ENCODE results near the gene PLK5. TPM values are rescaled to one million over a fixed set of nuclear protein-coding genes. Genes with fewer than 3 reads are reported as not detected.

Gene PLK5
- total and polyA plus RNA-seq, 2 donors (not counting 1 experiment from before 2014, with no cell fraction given): not detected

GRCh38 chr19:1509602-1510441, 14.1 kb upstream of the PLK5 start:
- Histone ChIP-seq H3K4me1 (ENCODE audit: control insufficient read depth, extremely low read depth, insufficient read depth, low read length) (no peaks in the 10 kb centered on the region), H2AFZ (ENCODE audit: low read length) (no peak overlapping the region), H3K4me3 (replicated peaks in 1 of 4; ENCODE audit: control extremely low read depth in 1 of 4, insufficient read depth in 1 of 4, low read depth in 3 of 4, low read length in 4 of 4) (no peak overlapping the region), H3K79me2 (ENCODE audit: control insufficient read depth, insufficient read depth, low read length) (no peaks in the 10 kb centered on the region), H3K9ac (ENCODE audit: insufficient read depth, low read length) (no peak overlapping the region), H3K36me3 (ENCODE audit: control insufficient read depth, insufficient read depth, low read length) (no peaks in the 10 kb centered on the region), H4K20me1 (ENCODE audit: control insufficient read depth, extremely low read depth, insufficient read depth, low read length) (no peaks in the 10 kb centered on the region), H3K4me2 (ENCODE audit: extremely low read depth, insufficient read depth, low read length) (no peak overlapping the region), H3K9me3 (ENCODE audit: control insufficient read depth, insufficient read depth, low read depth, low read length) (no peaks in the 10 kb centered on the region), H3K27me3 (ENCODE audit: control insufficient read depth, insufficient read depth, low read length) (peaks cover 2% of the 10 kb centered on the region), H3K27ac (ENCODE audit: insufficient read depth, low read length) (no peak overlapping the region)
- no peak for TF ChIP-seq CTCF (conservative IDR thresholded peaks at IDR 0.05 in 1 of 2, IDR thresholded peaks at IDR 0.05 in 1 of 2; ENCODE audit: low read depth in 1 of 2, low read length in 2 of 2)
- TF ChIP-seq EZH2 (IDR thresholded peaks at IDR 0.05; ENCODE audit: low read length, missing control alignments): no peak
- DNase-seq (ENCODE audit: low read depth in 2 of 2): no peak

DNA sequence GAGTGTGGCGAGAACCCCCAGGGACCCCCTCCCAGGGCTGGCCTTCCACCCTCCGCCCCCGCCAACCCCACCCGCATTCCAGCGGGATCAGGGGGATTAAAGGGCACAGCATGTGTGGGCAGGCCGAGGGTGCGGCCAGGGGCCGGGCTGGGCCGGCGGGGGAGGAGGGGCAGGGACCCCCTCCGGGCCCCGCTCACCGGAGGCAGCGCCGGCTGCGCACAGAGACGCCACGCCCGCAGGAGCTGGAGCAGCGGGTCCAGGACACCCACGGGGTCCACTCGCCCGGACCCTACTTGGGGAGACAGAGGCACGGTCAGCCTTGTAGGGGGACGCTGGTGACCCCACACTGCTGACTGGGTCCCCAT, 13.5 kb upstream of the PLK5 start:
- H3K27me3 ChIP-seq (ENCODE audit: control insufficient read depth, insufficient read depth, low read length): no peaks in the 10 kb centered on the region

GRCh38 chr19:1510807-1511206, 13.1 kb upstream of the PLK5 start:
- no peak overlapping the region for H2AFZ ChIP-seq (ENCODE audit: low read length)
- no peak for TF ChIP-seq CTCF (conservative IDR thresholded peaks at IDR 0.05 in 1 of 2, IDR thresholded peaks at IDR 0.05 in 1 of 2; ENCODE audit: low read depth in 1 of 2, low read length in 2 of 2)
- no peak for TF ChIP-seq EZH2 (IDR thresholded peaks at IDR 0.05; ENCODE audit: low read length, missing control alignments)

More for the DNA sequence above, 13.5 kb upstream of the PLK5 start:
- Histone ChIP-seq H3K27ac (ENCODE audit: insufficient read depth, low read length) (no peak overlapping the region), H4K20me1 (ENCODE audit: control insufficient read depth, extremely low read depth, insufficient read depth, low read length) (no peaks in the 10 kb centered on the region), H2AFZ (ENCODE audit: low read length) (no peak overlapping the region), H3K4me2 (ENCODE audit: extremely low read depth, insufficient read depth, low read length) (no peak overlapping the region), H3K4me3 (replicated peaks in 1 of 4; ENCODE audit: control extremely low read depth in 1 of 4, insufficient read depth in 1 of 4, low read depth in 3 of 4, low read length in 4 of 4) (no peak overlapping the region), H3K36me3 (ENCODE audit: control insufficient read depth, insufficient read depth, low read length) (no peaks in the 10 kb centered on the region), H3K9ac (ENCODE audit: insufficient read depth, low read length) (no peak overlapping the region), H3K9me3 (ENCODE audit: control insufficient read depth, insufficient read depth, low read depth, low read length) (no peaks in the 10 kb centered on the region), H3K79me2 (ENCODE audit: control insufficient read depth, insufficient read depth, low read length) (no peaks in the 10 kb centered on the region), H3K4me1 (ENCODE audit: control insufficient read depth, extremely low read depth, insufficient read depth, low read length) (no peaks in the 10 kb centered on the region)
- TF ChIP-seq EZH2 (IDR thresholded peaks at IDR 0.05; ENCODE audit: low read length, missing control alignments): no peak
- no peak for TF ChIP-seq CTCF (conservative IDR thresholded peaks at IDR 0.05 in 1 of 2, IDR thresholded peaks at IDR 0.05 in 1 of 2; ENCODE audit: low read depth in 1 of 2, low read length in 2 of 2)
- no peak for DNase-seq (ENCODE audit: low read depth in 2 of 2)

More at GRCh38 chr19:1510807-1511206, 13.1 kb upstream of the PLK5 start:
- H4K20me1 ChIP-seq (ENCODE audit: control insufficient read depth, extremely low read depth, insufficient read depth, low read length): no peaks in the 10 kb centered on the region
- no peaks in the 10 kb centered on the region for H3K4me1 ChIP-seq (ENCODE audit: control insufficient read depth, extremely low read depth, insufficient read depth, low read length)
- no peak overlapping the region for H3K27ac ChIP-seq (ENCODE audit: insufficient read depth, low read length)
- no peaks in the 10 kb centered on the region for H3K27me3 ChIP-seq (ENCODE audit: control insufficient read depth, insufficient read depth, low read length)
- H3K9ac ChIP-seq (ENCODE audit: insufficient read depth, low read length): no peak overlapping the region
- H3K36me3 ChIP-seq (ENCODE audit: control insufficient read depth, insufficient read depth, low read length): no peaks in the 10 kb centered on the region
- no peak for DNase-seq (ENCODE audit: low read depth in 2 of 2)
- no peaks in the 10 kb centered on the region for H3K9me3 ChIP-seq (ENCODE audit: control insufficient read depth, insufficient read depth, low read depth, low read length)
- H3K4me2 ChIP-seq (ENCODE audit: extremely low read depth, insufficient read depth, low read length): no peak overlapping the region
- no peaks in the 10 kb centered on the region for H3K79me2 ChIP-seq (ENCODE audit: control insufficient read depth, insufficient read depth, low read length)
- no peak overlapping the region for H3K4me3 ChIP-seq (replicated peaks in 1 of 4; ENCODE audit: control extremely low read depth in 1 of 4, insufficient read depth in 1 of 4, low read depth in 3 of 4, low read length in 4 of 4)
